ENCODE data around the gene ZNF613.
A peak's percentile ranks its signal among the peaks of the same experiment; 100 is the strongest.
"Not testable (repeated sequence)": the region's sequence is repeated elsewhere in the genome, so short reads cannot be mapped to it uniquely, and the experiment has no call there.

The ZNF613 gene

GRCh38 chr19:51926784-51927741 is at the start of gene ZNF613:
TSS of gene ZNF613 (plus strand) at chr19:51927472. CDS start at chr19:51936221, 8,749 bp downstream.
- peak within 1 kb of the TSS; percentile 65 to 87 (median 83) for H3K4me3 ChIP-seq
- H3K27ac ChIP-seq, result peak within 1 kb of the TSS; percentile 43 to 91 (median 81)

- H3K27ac ChIP-seq, result no peak overlapping the region
- no peak overlapping the region for H3K4me3 ChIP-seq
Observed at GRCh38 chr19:51882518-51882917, 44.8 kb upstream of the ZNF613 start.

DNA sequence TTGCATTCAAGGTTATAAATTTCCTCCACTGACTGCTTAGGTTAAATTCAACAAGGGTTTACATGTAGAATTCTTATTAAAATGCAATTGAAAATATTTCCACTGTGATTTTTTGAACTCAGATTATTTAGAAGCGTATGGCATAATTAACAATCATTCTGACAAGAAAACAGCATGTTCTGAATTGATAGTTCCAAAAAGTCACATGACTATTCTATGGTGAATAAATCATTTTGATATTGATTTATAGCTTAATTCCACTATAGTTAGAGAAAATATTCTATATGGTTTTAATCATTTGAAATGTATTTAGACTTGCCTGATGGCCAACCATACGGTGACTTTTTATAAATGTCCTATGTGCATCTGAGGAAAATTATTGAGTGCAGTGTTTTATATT is 42.6 kb upstream of the ZNF613 start:
- Histone ChIP-seq H3K27ac (no peak overlapping the region), H3K4me3 (no peak overlapping the region)

DNA sequence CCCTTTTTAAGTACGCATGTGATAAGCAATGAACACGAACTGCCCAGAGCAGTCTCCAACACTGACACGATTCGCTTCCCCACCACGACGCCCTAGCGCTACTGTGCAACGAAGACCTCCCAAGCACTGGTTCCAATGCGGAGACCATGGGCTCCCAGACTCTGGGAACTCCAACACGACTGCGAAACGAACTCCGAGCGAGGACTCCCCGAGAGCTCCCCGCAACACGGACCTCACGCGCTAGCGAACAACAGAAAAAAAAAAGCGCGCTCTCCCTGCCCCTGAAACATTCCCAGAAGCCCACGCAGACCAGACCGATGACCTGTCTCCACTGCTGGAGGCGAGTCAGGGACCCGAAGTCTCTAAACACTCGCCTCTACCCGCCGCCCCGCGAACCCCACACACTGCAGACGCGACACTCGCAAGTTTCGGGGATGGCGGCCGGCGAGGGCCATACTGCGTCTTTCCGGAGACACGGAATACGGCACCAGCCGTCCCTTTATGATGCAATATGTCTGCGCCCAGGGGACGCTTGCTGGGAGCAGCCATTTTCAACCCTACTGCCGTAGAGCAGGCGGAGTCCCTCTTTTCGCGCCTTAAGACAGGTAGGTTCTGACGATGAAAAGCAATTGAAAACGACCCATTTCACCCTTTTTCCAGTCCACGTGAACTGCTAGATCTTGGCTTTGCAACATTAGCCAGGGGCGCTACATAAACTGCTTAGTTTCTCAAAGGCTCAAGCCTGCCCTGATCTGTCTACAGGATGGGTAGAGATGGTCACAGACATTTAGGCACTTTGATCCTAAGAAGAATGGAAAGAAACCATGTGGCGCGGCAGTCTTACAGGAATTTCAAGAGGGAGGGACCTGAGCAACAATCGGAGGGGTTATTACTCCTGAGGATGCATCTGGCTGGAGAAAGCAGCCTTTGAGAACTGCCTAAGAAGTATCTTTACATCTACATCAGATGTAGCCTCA is 39.5 kb upstream of the ZNF613 start, which contains the start of gene ZNF577:
Gene ZNF577 (minus strand): TSS at position 430 of the 977 bp plus-strand sequence. CDS start 7,569 bp downstream, outside the sequence.
- peak within 1 kb of the TSS; percentile 36 to 62 (median 48) for H3K4me3 ChIP-seq
- peak within 1 kb of the TSS in 20 of 21 experiments; percentile 13 to 85 (median 73) for H3K27ac ChIP-seq

- no peak overlapping the region for H3K27ac ChIP-seq
- H3K4me3 ChIP-seq, result no peak overlapping the region
Observed at GRCh38 chr19:51889934-51890333, 37.3 kb upstream of the ZNF613 start.

- Histone ChIP-seq H3K27ac (no peak overlapping the region), H3K4me3 (no peak overlapping the region)
Observed at GRCh38 chr19:51891193-51891747, 36.0 kb upstream of the ZNF613 start.

DNA sequence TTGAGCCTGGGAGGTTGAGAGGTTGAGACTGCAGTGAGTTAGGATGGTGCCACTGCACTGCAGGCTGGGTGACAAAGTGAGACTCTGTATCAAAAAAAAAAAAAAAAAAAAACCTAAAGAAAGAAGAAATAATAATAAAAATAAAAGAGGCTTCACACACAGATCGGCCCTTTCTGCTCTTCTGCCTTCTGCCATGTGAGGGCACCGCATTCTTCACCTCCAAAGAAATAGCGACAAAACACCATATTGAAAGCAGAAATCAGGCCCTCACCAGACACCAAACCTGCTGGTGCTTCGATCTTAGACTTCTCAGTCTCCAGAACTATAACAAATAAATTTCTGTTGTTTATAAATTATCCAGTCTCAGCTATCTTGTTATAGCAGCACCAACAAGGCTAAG is 25.4 kb upstream of the ZNF613 start:
- Histone ChIP-seq H3K4me3 (no peak overlapping the region), H3K27ac (no peak overlapping the region)

DNA sequence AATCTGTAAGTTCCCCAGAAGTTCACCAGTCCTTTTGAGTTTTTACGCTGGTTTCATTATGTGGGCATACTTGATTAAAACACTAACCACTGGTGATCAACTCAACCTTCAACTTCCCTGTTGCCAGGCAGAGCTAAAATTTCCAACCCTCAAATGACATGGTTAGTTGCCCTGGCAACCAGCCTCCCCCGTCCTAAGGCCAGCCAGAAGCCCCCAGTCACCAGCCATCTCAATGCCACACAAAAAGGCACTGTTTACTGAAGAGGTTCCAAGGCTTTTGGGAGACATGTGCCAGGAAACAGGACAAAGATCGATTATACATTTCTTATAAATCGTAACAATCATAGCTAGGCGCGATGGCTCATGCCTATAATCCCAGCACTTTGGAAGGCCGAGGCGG is 24.1 kb upstream of the ZNF613 start:
- peak overlapping the region in 2 of 7 experiments; percentile 71 to 84 for H3K4me3 ChIP-seq
- H3K27ac ChIP-seq, result peak overlapping the region in 1 of 21 experiments; percentile 94

- Histone ChIP-seq H3K27ac (peak within 1 kb of the TSS; percentile 18 to 94 (median 87)), H3K4me3 (peak within 1 kb of the TSS; percentile 39 to 87 (median 71))
Observed at GRCh38 chr19:51904331-51905165, 22.7 kb upstream of the ZNF613 start, which contains the start of gene ZNF649. TSS of gene ZNF649 (minus strand) at chr19:51905017. CDS start at chr19:51900107, 4,910 bp downstream.

DNA sequence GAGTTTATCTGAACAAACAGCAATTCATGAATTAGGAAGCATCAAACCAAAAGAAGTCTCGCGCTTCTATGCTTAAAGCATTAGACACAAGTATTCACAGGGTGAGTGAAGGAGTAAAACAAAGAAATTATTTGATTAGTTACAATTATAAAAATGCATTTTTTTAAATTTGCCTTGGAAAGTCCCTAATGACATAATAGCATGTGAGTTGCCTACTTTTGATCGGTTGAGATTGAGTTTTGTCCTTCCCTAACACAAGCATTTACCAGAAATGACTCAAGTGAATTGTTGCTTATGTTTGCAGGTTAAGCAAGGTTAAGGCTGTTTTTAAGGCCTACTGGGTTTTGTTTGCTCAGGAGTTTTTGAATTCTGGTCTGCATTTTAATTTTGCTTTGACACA is 22.1 kb upstream of the ZNF613 start:
- Histone ChIP-seq H3K4me3 (peak overlapping the region in 5 of 7 experiments; percentile 49 to 87 (median 81)), H3K27ac (peak overlapping the region in 2 of 21 experiments; percentile 89 to 94)

- H3K4me3 ChIP-seq, H3K27ac ChIP-seq: not testable (repeated sequence)
Observed at GRCh38 chr19:51905639-51906038, 21.6 kb upstream of the ZNF613 start.

GRCh38 chr19:51906108-51906507 is 21.2 kb upstream of the ZNF613 start:
- H3K4me3 ChIP-seq, result not testable (repeated sequence)

GRCh38 chr19:51907981-51908380 is 19.3 kb upstream of the ZNF613 start:
- not testable (repeated sequence) for H3K4me3 ChIP-seq, H3K27ac ChIP-seq

More at GRCh38 chr19:51906108-51906507, 21.2 kb upstream of the ZNF613 start:
- not testable (repeated sequence) for H3K27ac ChIP-seq

- no peak overlapping the region for H3K4me3 ChIP-seq
- no peak overlapping the region for H3K27ac ChIP-seq
Observed at GRCh38 chr19:51915324-51915867, 11.9 kb upstream of the ZNF613 start.

DNA sequence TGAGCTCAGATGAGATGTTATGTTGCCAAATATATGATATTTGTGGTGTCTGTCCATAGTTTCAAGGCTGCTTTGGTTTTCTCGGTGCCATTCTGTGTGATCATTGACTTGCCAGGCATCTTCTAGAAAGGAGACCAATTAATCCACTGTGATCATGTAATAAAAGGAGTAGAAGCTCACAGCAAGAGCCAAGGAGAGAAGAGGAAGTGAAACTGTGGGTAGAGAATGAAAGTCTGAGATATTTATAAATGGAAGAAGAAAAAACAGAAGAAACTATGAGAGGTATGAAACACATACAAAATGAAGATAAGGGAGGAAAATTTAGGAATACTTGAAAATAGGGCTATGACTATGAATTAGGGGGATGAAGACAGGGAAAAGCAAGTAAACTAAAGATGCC is 11.1 kb upstream of the ZNF613 start:
- H3K27ac ChIP-seq, result no peak overlapping the region
- H3K4me3 ChIP-seq, result no peak overlapping the region

GRCh38 chr19:51919606-51920005 is 7.7 kb upstream of the ZNF613 start:
- no peak overlapping the region for H3K4me3 ChIP-seq
- H3K27ac ChIP-seq, result no peak overlapping the region

- no peak overlapping the region for H3K27ac ChIP-seq
- no peak overlapping the region for H3K4me3 ChIP-seq
Observed at GRCh38 chr19:51921949-51922348, 5.3 kb upstream of the ZNF613 start.

DNA sequence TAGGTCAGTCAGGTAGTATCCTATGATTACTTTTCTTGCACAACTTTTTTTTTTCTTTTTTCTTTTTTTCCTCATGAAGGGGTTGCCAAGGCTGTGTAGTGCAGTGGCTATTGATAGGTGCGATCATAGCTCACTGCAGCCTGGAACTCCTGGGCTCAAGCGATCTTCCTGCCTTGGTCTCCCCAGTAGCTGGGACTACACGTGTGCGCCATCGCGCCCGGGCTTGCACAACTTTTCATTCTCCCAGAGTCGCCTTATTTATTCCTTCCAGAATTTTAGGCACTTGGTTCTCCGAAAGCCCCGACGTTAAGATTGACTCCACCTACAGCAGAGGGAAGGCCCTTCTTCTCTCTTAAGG is 867 bp upstream of the ZNF613 start:
- Histone ChIP-seq H3K27ac (peak overlapping the region in 17 of 21 experiments; percentile 56 to 91 (median 82)), H3K4me3 (peak overlapping the region; percentile 65 to 87 (median 83))
